Endodermal cell (in vitro differentiated cells): ENCODE measurements around the gene ACTN1. TPM values are rescaled to one million over a fixed set of nuclear protein-coding genes. Genes with fewer than 3 reads are reported as not detected.
A peak's percentile ranks its signal among the peaks of the same experiment; 100 is the strongest.

Experiments
- DNase-seq: peaks from one replicate; pipeline ENCODE4 v3.0.0-alpha.2; 2017
- H3K27ac ChIP-seq: 2 replicates; pipeline ENCODE4 v1.5.1; 2013; ENCODE audit warnings: mild to moderate bottlenecking, low read depth, low read length, moderate library complexity
- H3K27me3 ChIP-seq: 2 replicates; pipeline ENCODE4 v1.6.1; 2013; ENCODE audit warnings: mild to moderate bottlenecking, low read length, moderate library complexity; ENCODE audit not compliant: insufficient read depth, control insufficient read depth, poor library complexity, severe bottlenecking
- H3K36me3 ChIP-seq: 2 replicates; pipeline ENCODE4 v1.7.0; 2013; ENCODE audit warnings: mild to moderate bottlenecking, low read length, moderate library complexity; ENCODE audit not compliant: control insufficient read depth, insufficient read depth
- H3K4me1 ChIP-seq: one replicate; pipeline ENCODE4 v1.7.0; 2013; ENCODE audit warnings: low read length; ENCODE audit not compliant: control insufficient read depth, insufficient read depth
- H3K4me3 ChIP-seq: 2 replicates; pipeline ENCODE4 v1.5.1; 2013; ENCODE audit warnings: mild to moderate bottlenecking, low read length, moderate library complexity
- H3K9ac ChIP-seq: 2 replicates; pipeline ENCODE4 v1.6.1; 2013; ENCODE audit warnings: mild to moderate bottlenecking, low read length, moderate library complexity; ENCODE audit not compliant: poor library complexity, severe bottlenecking; ENCODE audit errors: extremely low read depth
- H3K9me3 ChIP-seq: 2 replicates; pipeline ENCODE4 v1.6.1; 2013; ENCODE audit warnings: mild to moderate bottlenecking, low read length, moderate library complexity; ENCODE audit not compliant: control insufficient read depth
- H3K27ac Mint-ChIP-seq: 2 replicates; pipeline ENCODE4 v1.8.0; 2020; ENCODE audit warnings: mixed read lengths
- H3K27me3 Mint-ChIP-seq: 2 replicates; pipeline ENCODE4 v1.8.0; 2021; ENCODE audit warnings: mild to moderate bottlenecking, mixed read lengths; ENCODE audit not compliant: insufficient read depth
- H3K36me3 Mint-ChIP-seq: 2 replicates; pipeline ENCODE4 v1.8.0; 2020; ENCODE audit warnings: low read depth, mixed read lengths
- H3K4me1 Mint-ChIP-seq: 2 replicates; pipeline ENCODE4 v1.8.0; 2020; ENCODE audit warnings: mixed read lengths
- H3K4me3 Mint-ChIP-seq: 2 replicates; pipeline ENCODE4 v1.8.0; 2020; ENCODE audit warnings: mild to moderate bottlenecking, moderate library complexity, mixed read lengths
- H3K9me3 Mint-ChIP-seq: 2 replicates; pipeline ENCODE4 v1.8.0; 2020; ENCODE audit warnings: mild to moderate bottlenecking, mixed read lengths
- CTCF ChIP-seq: fragments of 200-600 bp; sonication (generic); conservative IDR thresholded peaks from 2 replicates; pipeline ENCODE4 v1.5.0; 2021; ENCODE audit warnings: antibody characterized with exemption, mild to moderate bottlenecking
- WGBS, 2 experiments: methylation state at CpG; one replicate each; pipeline versions ENCODE4 v1.1.5 to v1.1.7; 2013; ENCODE audit warnings: missing lambda C conversion rate in 2 of 2, mixed read lengths in 1 of 2; ENCODE audit not compliant: insufficient coverage in 1 of 2, insufficient read length in 1 of 2; 5-methylcytosine and 5-hydroxymethylcytosine counted together
- total RNA-seq, 2 donors: library from RNA; stranded (reverse); fragmentation: NEBNext Ultra II Directional in 1 of 2; extraction: Animal tissue kit (Norgen Biotek cat#: 25700) in 1 of 2; gene quantifications; 2 replicates in 1 of 2; 3 replicates in 1 of 2; pipeline ENCODE4 v1.2.1, GENCODE V29; 2021

Gene ACTN1
- total RNA-seq, 2 donors from 2014 or later, result 190 to 275 TPM

DNA sequence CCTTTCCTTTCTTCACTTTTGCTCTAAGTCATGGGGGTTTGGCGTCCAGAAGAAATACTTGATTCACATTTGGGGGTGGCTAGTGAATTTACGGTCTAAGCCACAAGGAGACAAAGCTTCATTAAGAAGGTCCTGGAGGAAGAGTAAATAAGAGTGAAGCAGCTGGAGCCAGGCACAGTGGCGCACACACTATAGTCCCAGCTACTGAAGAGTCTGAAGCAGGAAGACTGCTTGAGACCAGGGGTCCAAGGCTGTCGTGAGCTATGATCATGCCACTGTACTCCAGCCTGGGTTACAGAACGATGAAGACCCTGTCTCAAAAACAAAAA lies 23.3 kb downstream of the ACTN1 start:
- no peak for DNase-seq
- Mint-ChIP-seq H3K4me1 (peaks cover 51% of the 10 kb centered on the region), H3K9me3 (no peaks in the 10 kb centered on the region), H3K27ac (peak overlapping the region; percentile 74), H3K4me3 (no peak overlapping the region), H3K27me3 (no peaks in the 10 kb centered on the region), H3K36me3 (peaks cover 45% of the 10 kb centered on the region)
- WGBS, 2 experiments, result 84 to 91% methylated on average over 5 of the region's 5 CpGs
- peaks cover 70% of the 10 kb centered on the region for H3K36me3 ChIP-seq
- H3K27me3 ChIP-seq, result no peaks in the 10 kb centered on the region
- no peak overlapping the region for H3K9ac ChIP-seq
- no peaks in the 10 kb centered on the region for H3K9me3 ChIP-seq
- no peak for TF ChIP-seq CTCF
- H3K4me3 ChIP-seq, result no peak overlapping the region
- no peak overlapping the region for H3K27ac ChIP-seq
- H3K4me1 ChIP-seq, result peaks cover 7% of the 10 kb centered on the region

DNA sequence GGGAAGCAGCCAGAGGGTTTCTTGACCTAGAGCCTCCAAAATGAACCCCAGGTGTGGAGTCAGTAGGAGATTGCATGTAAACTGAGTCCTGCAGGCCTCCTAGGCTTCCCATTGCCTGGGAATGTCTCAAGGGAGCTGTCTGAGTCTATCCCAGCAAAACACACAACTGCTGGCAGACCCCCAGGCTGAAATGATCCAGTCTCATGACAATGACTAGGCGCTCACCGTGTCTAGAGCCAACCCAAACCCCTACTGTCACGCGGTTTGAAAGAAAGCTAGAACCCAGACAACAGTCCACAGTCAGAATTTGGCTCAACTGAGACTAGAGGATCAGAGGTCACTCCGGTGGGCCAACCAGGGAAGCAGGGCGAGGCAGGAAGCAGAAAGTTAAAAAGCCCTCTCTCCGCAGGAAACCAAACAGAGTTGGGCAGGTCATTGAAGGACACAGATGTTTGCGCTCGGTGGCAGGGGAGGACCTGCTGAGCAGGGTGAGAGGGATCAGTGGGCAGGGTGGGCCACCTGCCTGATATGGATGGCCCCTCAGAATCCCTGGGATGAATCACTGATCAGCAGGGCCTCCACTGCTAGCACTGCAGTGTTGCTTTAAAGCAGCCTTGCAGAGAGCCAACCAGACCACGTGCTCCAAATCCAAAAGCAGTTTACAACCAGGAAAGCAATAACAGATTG lies 23.8 kb downstream of the ACTN1 start:
- H3K4me1 ChIP-seq, result peaks cover 7% of the 10 kb centered on the region
- H3K4me3 Mint-ChIP-seq, result no peak overlapping the region
- no peaks in the 10 kb centered on the region for H3K9me3 Mint-ChIP-seq
- H3K9me3 ChIP-seq, result no peaks in the 10 kb centered on the region
- peak overlapping the region; percentile 7 for H3K27ac ChIP-seq
- no peaks in the 10 kb centered on the region for H3K27me3 ChIP-seq
- peaks cover 49% of the 10 kb centered on the region for H3K36me3 Mint-ChIP-seq
- peaks cover 51% of the 10 kb centered on the region for H3K4me1 Mint-ChIP-seq
- H3K9ac ChIP-seq, result no peak overlapping the region
- H3K4me3 ChIP-seq, result no peak overlapping the region
- peak overlapping the region; percentile 74 for H3K27ac Mint-ChIP-seq
- no peak for TF ChIP-seq CTCF
- WGBS, 2 experiments, result 95 to 96% methylated on average over 10 of the region's 10 CpGs
- no peak for DNase-seq
- peaks cover 69% of the 10 kb centered on the region for H3K36me3 ChIP-seq
- H3K27me3 Mint-ChIP-seq, result no peaks in the 10 kb centered on the region

GRCh38 chr14:68953196-68953555 lies 25.9 kb downstream of the ACTN1 start:
- Mint-ChIP-seq H3K4me3 (no peak overlapping the region), H3K4me1 (peaks cover 57% of the 10 kb centered on the region), H3K36me3 (peaks cover 43% of the 10 kb centered on the region), H3K27me3 (no peaks in the 10 kb centered on the region), H3K27ac (peak overlapping the region; percentile 71), H3K9me3 (no peaks in the 10 kb centered on the region)
- Histone ChIP-seq H3K4me1 (peaks cover 8% of the 10 kb centered on the region), H3K4me3 (no peak overlapping the region), H3K36me3 (peaks cover 49% of the 10 kb centered on the region), H3K9ac (no peak overlapping the region), H3K27me3 (no peaks in the 10 kb centered on the region), H3K27ac (no peak overlapping the region), H3K9me3 (no peaks in the 10 kb centered on the region)
- WGBS, 2 experiments, result 92 to 100% methylated on average over 3 to 4 of the region's 4 CpGs
- no peak for DNase-seq
- no peak for TF ChIP-seq CTCF
